G401 (cell line): ENCODE results near the gene KRT1. TPM values are rescaled to one million over a fixed set of nuclear protein-coding genes. Genes with fewer than 3 reads are reported as not detected.

ENCODE experiments used
- DNase-seq: peaks from one replicate; pipeline ENCODE4 v3.0.0-alpha.2; 2015; ENCODE audit warnings: low spot score
- in situ Hi-C: cut with HindIII; loops from 2 replicates; pipeline ENCODE4 v1.10.0; 2016; ENCODE audit warnings: low sequenced_read_pairs, mixed read lengths
- total RNA-seq: library from RNA; depleted of rRNA; stranded (reverse); fragments of >200 nt; shearing (Covaris generic); gene quantifications from 2 replicates; pipeline ENCODE4 v1.2.3, GENCODE V29; 2014

The KRT1 gene
- total RNA-seq, 1 experiment from 2014 or later = not detected

DNA sequence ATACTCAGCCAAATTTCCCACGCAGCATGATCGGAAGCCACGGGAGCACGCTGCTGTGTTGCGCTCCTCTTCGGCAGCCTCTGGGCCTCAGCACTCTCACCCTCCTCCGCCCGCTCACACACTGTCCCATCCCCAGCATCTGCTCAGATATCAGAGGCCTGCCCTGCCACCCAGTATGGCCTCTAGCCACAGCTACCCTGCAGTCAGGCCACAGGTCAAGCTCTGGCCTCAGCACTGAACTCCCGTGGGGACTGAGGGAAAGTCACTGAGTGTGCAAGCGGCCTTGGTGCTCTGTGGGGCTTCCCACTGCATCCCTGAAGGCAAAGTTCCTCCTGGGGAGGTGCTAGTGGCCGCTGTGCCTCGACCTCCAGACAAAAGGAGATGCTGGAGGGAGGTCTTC is 21.1 kb upstream of the KRT1 start:
- in situ Hi-C loops = loop anchor here (10.0 kb wide), 1 partner anchor 56 kb away; no protein-coding TSS in a partner anchor
- no peak for DNase-seq

DNA sequence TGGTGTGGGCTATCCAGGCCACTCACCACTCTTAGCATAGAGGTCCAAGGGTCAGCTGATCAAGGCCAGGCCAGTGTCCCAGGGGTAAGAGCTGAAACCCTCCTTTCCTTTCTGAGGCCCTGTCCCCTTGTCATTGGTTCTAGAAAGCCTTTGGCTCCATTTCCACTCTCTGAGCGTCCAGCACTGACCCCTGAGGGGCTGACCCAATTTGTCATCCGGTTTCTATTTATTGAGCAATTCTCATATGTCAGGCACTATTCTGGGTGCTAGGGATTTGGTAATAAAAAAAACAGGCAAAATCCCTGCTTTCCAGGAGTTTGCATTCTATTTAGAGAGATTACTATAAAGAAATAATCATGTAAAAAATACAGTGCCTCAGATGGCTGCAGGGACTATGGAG is 19.8 kb upstream of the KRT1 start:
- peak; percentile 14 for DNase-seq
- in situ Hi-C loops = loop anchor here (10.0 kb wide), 1 partner anchor 55 kb away; no protein-coding TSS in a partner anchor

DNA sequence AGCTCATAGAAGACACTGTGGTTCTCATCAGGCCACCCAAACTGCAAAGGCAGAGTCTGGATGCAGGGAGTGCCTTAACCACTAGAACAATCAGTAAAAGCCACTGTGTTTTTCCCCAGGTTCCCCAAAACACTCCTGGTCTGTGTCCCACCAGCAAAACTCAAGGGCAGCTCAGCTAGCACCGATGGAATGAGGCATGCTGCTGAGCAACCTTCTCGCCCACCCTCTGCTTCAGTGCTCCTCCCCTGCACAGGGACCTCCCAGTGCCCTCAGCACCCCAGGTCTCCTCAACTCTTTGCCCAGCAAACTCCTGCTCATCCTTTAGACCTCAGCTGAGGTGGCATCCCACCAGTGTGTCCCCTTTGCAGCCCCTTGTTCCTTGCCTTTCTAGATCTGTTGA is 19.2 kb upstream of the KRT1 start:
- in situ Hi-C loops = no loop called here
- no peak for DNase-seq

GRCh38 chr12:52698651-52699340 is 18.6 kb upstream of the KRT1 start:
- no peak for DNase-seq
- in situ Hi-C loops = no loop called here

- in situ Hi-C loops = no loop called here
- DNase-seq = no peak
Observed at GRCh38 chr12:52697058-52697582, 16.9 kb upstream of the KRT1 start.

GRCh38 chr12:52696588-52696987 is 16.4 kb upstream of the KRT1 start:
- no peak for DNase-seq
- in situ Hi-C loops = no loop called here

- in situ Hi-C loops = no loop called here
- no peak for DNase-seq
Observed at GRCh38 chr12:52695039-52695438, 14.8 kb upstream of the KRT1 start.

- in situ Hi-C loops = no loop called here
- DNase-seq = no peak
Observed at GRCh38 chr12:52694151-52694550, 13.9 kb upstream of the KRT1 start.

DNA sequence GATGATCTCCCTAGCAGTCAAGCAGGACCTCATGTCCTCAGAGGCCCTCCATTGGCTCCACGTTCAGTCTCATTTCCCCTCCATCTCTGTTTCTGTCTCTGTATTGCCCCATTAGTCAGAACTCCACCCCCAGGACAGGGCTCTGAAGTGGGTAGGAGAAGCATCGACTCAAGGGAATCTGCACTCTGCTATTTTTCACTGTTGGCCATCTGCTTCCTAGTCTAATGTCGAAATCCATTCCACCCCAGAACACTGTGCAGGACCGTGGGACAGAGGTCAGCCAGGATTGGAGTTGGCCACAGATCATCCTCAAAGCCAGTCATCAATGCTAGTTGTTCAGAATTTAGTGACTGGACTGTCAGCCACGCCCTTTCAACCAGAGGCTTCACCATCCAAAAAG is 13.1 kb upstream of the KRT1 start:
- in situ Hi-C loops = no loop called here
- no peak for DNase-seq

- DNase-seq = no peak
- in situ Hi-C loops = no loop called here
Observed at GRCh38 chr12:52692254-52692653, 12.0 kb upstream of the KRT1 start.

GRCh38 chr12:52691841-52692150 is 11.6 kb upstream of the KRT1 start:
- in situ Hi-C loops = no loop called here

DNA sequence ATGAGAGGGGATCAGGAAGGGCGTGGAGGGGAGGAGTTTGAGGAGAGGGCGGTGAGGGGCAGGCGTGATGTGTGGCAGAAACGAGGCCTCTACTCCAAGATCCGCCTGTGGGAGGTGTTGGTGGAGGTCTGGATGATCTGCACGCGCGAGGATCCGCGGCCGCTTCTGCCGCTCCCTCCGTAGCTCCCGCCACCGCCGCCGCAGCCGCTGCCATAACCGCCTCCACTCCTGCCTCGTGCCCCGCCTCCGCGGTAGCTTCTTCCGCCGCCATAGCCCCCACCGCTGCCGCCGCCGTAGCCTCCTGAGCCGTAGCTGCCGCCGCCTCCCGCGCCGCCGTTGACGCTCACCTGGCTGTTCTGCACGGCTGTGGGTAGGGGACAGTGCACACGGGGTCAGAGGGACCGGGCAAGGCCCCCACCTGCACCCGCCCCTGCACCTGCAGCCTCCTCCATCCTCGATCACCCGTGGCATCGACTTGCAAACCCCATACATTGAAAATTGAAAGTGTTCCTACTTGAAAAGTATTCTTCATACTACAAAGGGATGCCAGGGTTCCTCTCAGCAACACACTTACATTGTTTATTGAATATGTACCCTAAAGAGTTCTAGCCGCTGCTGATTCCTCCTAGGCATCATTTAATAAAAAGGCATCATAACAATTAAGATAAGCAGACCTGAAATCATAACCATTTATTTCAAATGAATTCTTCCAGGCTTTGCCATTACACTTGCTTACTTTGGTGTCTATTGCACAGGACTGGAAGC is 11.1 kb upstream of the KRT1 start:
- peak; percentile 30 for DNase-seq
- in situ Hi-C loops = no loop called here

More at GRCh38 chr12:52691841-52692150, 11.6 kb upstream of the KRT1 start:
- no peak for DNase-seq

DNA sequence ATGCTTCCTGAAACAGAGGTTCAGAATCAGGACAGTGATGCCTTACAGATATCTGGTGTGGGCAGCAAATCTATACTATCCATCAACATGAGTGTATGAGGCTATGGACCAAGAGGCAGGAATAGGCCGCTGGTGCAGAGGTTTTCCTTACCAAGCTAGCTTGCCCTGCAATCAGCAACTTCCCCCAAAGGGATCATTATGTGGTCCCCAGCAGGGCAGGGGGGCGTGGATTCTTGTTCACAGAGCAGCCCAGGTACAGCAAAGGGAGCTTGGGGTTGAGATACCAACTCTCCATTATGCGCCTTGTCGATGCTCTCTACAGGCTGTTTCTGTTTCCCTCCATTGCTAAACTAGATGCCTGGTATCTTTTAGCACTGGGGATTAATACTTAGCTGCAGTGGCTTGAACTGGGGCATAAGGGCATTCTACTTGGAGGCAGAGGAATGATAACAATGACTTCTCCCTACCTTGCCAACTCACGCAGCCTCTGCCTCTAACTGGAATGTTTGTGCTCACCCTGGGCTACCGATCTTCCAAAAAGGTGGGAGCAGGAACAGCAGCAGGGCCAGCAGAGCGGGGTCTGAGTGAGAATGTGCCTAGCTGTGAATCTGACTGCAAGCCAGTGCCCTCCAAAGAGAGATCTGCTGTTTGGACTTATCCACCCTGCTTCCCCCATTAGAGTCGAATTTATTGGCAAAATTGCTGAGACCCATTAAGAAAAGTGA is 10.3 kb upstream of the KRT1 start:
- in situ Hi-C loops = no loop called here

GRCh38 chr12:52689936-52690335 is 9.7 kb upstream of the KRT1 start:
- DNase-seq = no peak
- in situ Hi-C loops = no loop called here

More for the DNA sequence above, 10.3 kb upstream of the KRT1 start:
- no peak for DNase-seq

DNA sequence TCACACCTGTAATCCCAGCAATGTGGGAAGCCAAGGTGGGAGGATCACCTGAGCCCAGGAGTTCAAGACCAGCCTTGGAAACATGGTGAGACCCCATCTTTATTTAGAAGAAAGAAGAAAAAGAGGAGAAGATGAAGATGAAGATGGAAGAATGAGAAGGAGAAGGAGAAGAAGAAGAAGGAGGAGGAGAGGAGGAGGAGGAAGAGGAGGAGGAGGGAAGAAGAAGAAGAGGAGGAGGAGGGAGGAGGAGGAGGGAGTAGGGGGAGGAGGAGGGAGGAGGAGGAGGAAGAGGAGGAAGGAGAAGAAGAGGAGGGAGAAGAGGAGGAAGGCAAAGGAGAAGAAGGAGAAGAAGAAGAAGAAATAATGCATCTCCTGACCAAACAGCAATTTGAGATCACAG is 9.0 kb upstream of the KRT1 start:
- in situ Hi-C loops = no loop called here
- DNase-seq = no peak

DNA sequence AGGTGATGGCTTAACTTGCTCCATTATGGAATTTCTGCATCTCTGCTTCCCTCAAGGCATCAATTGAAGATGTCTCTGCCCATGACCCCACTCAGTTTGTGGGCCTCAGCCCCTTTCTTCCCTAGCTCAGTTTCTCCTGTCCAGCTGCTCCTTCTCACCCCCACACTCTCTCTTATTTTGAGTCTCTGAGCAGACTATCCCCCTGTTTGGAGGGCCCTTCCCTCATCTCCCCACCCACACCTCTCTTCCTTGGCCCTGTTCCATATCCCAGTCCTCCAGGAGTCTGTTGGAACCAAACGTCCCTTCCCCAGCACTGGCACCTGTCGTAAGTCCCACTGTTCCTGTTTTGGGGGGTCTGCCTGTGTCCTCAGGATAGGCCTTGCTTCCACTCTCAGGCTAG is 8.3 kb upstream of the KRT1 start:
- in situ Hi-C loops = no loop called here
- no peak for DNase-seq

- no peak for DNase-seq
- in situ Hi-C loops = no loop called here
Observed at GRCh38 chr12:52687497-52688385, 7.5 kb upstream of the KRT1 start.

DNA sequence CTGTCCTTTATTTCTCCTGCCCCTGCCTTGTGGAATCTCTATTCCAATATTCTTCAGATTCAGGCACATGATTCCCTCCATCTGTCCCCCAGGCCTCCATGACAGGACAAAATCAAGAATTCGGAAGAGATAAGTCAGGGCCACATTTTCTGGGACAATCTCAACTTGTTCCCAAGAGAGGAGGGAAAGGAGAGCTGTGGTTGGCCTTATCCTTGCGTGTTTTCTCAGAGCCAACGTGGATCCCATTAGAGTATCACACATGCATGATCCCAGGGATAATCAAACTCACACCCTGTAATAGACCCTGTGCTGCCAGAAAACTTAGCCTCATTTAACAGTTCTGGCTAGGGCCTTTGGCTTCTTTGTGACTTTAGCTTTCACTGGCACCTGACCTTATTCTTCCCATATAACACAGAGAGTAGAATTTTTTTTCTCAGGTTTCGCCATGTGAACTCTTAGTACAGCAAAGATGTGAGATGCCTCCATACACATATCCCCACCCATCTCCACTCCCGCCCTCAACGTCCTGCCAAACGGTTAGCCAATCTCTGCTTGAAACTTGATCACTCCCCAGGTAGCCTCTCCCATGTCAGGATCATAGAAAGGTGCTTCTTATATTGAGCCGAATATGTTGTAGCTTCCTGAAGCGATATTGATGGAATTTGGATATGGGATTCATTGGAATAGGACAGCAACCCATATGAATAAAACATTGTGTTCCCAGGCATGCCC is 6.7 kb upstream of the KRT1 start:
- in situ Hi-C loops = no loop called here
- DNase-seq = no peak
